H1 (cell line): ENCODE data around the gene ELMO3. TPM values are rescaled to one million over a fixed set of nuclear protein-coding genes. Genes with fewer than 3 reads are reported as not detected.

Experiments used
- BCL11A ChIP-seq, 2 experiments: IDR thresholded peaks; one replicate each; pipeline ENCODE4 v1.6.1; 2011; ENCODE audit warnings: low read depth in 2 of 2, low read length in 2 of 2, mild to moderate bottlenecking in 2 of 2
- BRCA1 ChIP-seq: IDR thresholded peaks from 2 replicates; pipeline ENCODE4 v1.6.1; 2012; ENCODE audit warnings: low read depth, low read length, improper control_type of control experiment
- CBX5 ChIP-seq: fragments of 300-800, 300-1000 bp; sonication (generic); IDR thresholded peaks from 2 replicates; pipeline ENCODE4 v1.7.1; 2016; ENCODE audit warnings: antibody characterized with exemption, low read length, low read depth
- CEBPB ChIP-seq: IDR thresholded peaks from 2 replicates; pipeline ENCODE4 v1.6.1; 2012; ENCODE audit warnings: low read depth, low read length
- CHD2 ChIP-seq: IDR thresholded peaks from 2 replicates; pipeline ENCODE4 v1.6.1; 2012; ENCODE audit warnings: low read length, improper control_type of control experiment
- CREB1 ChIP-seq: IDR thresholded peaks from 2 replicates; pipeline ENCODE4 v1.6.1; 2012; ENCODE audit warnings: inconsistent platforms
- EGR1 ChIP-seq: IDR thresholded peaks from 2 replicates; pipeline ENCODE4 v1.6.1; 2011; ENCODE audit warnings: low read depth, low read length, borderline replicate concordance
- GABPA ChIP-seq: IDR thresholded peaks from 2 replicates; pipeline ENCODE4 v1.6.1; 2011; ENCODE audit warnings: mild to moderate bottlenecking, low read length, moderate library complexity, borderline replicate concordance; ENCODE audit not compliant: insufficient read depth
- GTF2F1 ChIP-seq: IDR thresholded peaks from 2 replicates; pipeline ENCODE4 v1.6.1; 2012; ENCODE audit warnings: low read depth, low read length, improper control_type of control experiment, borderline replicate concordance
- HDAC6 ChIP-seq: IDR thresholded peaks from one replicate; pipeline ENCODE4 v1.7.1; 2012; ENCODE audit warnings: low read depth, mild to moderate bottlenecking, inconsistent platforms, low read length, moderate library complexity
- MAFK ChIP-seq: IDR thresholded peaks from 2 replicates; pipeline ENCODE4 v1.6.1; 2012; ENCODE audit warnings: low read depth, mild to moderate bottlenecking, improper control_type of control experiment, low read length
- MAX ChIP-seq: IDR thresholded peaks from 2 replicates; pipeline ENCODE4 v1.6.1; 2012; ENCODE audit warnings: inconsistent platforms
- NANOG ChIP-seq: IDR thresholded peaks from 2 replicates; pipeline ENCODE4 v1.6.1; 2011; ENCODE audit warnings: low read length, low read depth, mild to moderate bottlenecking, inconsistent platforms; ENCODE audit not compliant: insufficient read depth, poor library complexity, severe bottlenecking
- POU5F1 ChIP-seq: IDR thresholded peaks from 2 replicates; pipeline ENCODE4 v1.6.1; 2011; ENCODE audit warnings: low read depth, mild to moderate bottlenecking, low read length, moderate library complexity
- RAD21 ChIP-seq, 2 experiments: IDR thresholded peaks in 1 of 2; conservative IDR thresholded peaks in 1 of 2; 2 replicates each; pipeline ENCODE4 v1.6.1; 2011; ENCODE audit warnings: low read depth in 2 of 2, low read length in 2 of 2, improper control_type of control experiment in 1 of 2, inconsistent platforms in 1 of 2, mild to moderate bottlenecking in 1 of 2, moderate library complexity in 1 of 2
- RBBP5 ChIP-seq: IDR thresholded peaks from 2 replicates; pipeline ENCODE4 v1.7.1; 2012; ENCODE audit warnings: low read depth, mild to moderate bottlenecking, inconsistent platforms, low read length, moderate library complexity, borderline replicate concordance
- RFX5 ChIP-seq: IDR thresholded peaks from 2 replicates; pipeline ENCODE4 v1.6.1; 2011; ENCODE audit warnings: low read depth, low read length, improper control_type of control experiment, borderline replicate concordance
- RXRA ChIP-seq: IDR thresholded peaks from 2 replicates; pipeline ENCODE4 v1.6.1; 2011; ENCODE audit warnings: low read depth, mild to moderate bottlenecking, low read length, moderate library complexity; ENCODE audit not compliant: insufficient read depth
- SP2 ChIP-seq: IDR thresholded peaks from 2 replicates; pipeline ENCODE4 v1.6.1; 2012; ENCODE audit warnings: mild to moderate bottlenecking, low read length, inconsistent platforms
- SP4 ChIP-seq: IDR thresholded peaks from 2 replicates; pipeline ENCODE4 v1.6.1; 2012; ENCODE audit warnings: low read length, inconsistent platforms
- SRF ChIP-seq: IDR thresholded peaks from 2 replicates; pipeline ENCODE4 v1.6.1; 2011; ENCODE audit warnings: mild to moderate bottlenecking, low read depth, low read length, moderate library complexity
- TBP ChIP-seq: IDR thresholded peaks from 2 replicates; pipeline ENCODE4 v1.6.1; 2011; ENCODE audit warnings: low read depth, low read length, improper control_type of control experiment
- TEAD4 ChIP-seq: IDR thresholded peaks from 2 replicates; pipeline ENCODE4 v1.6.1; 2012; ENCODE audit warnings: low read depth, low read length, inconsistent platforms, mixed read lengths
- YY1 ChIP-seq: IDR thresholded peaks from 2 replicates; pipeline ENCODE4 v1.6.1; 2011; ENCODE audit warnings: low read depth, mild to moderate bottlenecking, low read length
- ZNF274 ChIP-seq: IDR thresholded peaks from 2 replicates; pipeline ENCODE4 v1.7.0; 2012; ENCODE audit warnings: low read length, borderline replicate concordance; ENCODE audit errors: extremely low read depth
- polyA plus RNA-seq, 7 experiments: library from polyadenylated mRNA; depleted of rRNA in 3 of 7; stranded (reverse) in 5 of 7; unstranded in 2 of 7; fragments of >200 nt in 5 of 7; fragments of 200-250 nt in 2 of 7; gene quantifications; 1 replicate in 5 of 7; 2 replicates in 1 of 7; 4 replicates in 1 of 7; pipeline versions ENCODE4 v1.2.1 to v1.2.3, GENCODE V29; 2011 to 2013; ENCODE audit warnings: missing spikeins in 2 of 7, mixed read lengths in 2 of 7
- total RNA-seq: library from RNA; stranded (reverse); fragmentation: NEBNext Ultra II Directional; extraction: Animal tissue kit (Norgen Biotek cat#: 25700); gene quantifications from 2 replicates; pipeline ENCODE4 v1.2.1, GENCODE V29; 2021

Gene ELMO3
- total and polyA plus RNA-seq, 2 of the 8 experiments (the other 6 are each of a cell fraction or from before 2014, with no cell fraction given): 9.6 to 10.9 TPM

DNA sequence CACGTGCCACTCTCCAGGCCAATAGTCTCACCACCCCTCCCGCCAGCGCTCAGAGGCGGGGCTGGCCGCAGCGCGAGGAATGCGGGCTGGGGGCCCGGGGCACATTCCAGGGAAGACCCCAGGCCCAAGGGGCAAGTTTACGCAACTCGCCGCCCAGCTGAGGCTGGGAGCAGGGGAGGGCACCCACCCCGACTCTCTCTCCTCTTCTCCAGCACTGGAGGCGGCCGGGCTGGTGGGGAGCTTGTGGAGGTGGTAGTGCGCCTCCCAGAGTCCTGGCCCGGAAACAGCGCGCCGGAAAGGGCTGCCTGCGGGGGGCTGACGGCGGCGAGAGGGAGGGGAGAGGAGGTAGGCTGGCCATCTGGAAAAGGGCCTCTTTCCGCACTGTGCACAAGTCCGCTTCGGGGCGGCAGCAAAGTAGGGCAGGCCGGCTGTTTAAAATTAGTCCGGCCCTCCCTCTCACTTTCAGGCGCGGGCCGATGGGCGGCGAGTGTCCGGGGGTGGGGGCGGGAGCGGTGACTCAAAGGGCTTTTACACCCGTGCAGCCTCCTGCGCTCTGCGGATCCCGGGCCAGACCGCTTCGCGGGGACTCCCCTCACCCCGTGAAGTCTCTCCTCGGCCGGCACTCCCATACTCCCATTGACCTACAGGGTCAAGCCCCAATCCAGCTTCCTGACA lies 47.3 kb downstream of the ELMO3 start (continued):
- peak; percentile 15 to 36; a peak in 2 of 4 replicates for TF ChIP-seq RAD21 (IDR thresholded peaks at IDR 0.05 in 1 of 2, conservative IDR thresholded peaks at IDR 0.05 in 1 of 2; ENCODE audit: low read depth in 2 of 2, low read length in 2 of 2)
- no peak for TF ChIP-seq RXRA
- no peak for TF ChIP-seq MAFK
- TF ChIP-seq CHD2: 0 out of 2 replicates have a peak, but pooled peaks have one; percentile 5
- TF ChIP-seq YY1: no peak
- no peak for TF ChIP-seq POU5F1
- TF ChIP-seq SP4: no peak
- no peak for TF ChIP-seq SP2
- TF ChIP-seq HDAC6: no peak
- no peak for TF ChIP-seq ZNF274
- TF ChIP-seq GABPA: 0 out of 2 replicates have a peak, but pooled peaks have one; percentile 33
- TF ChIP-seq NANOG: no peak
- no peak for TF ChIP-seq CBX5
- peak; percentile 61; the same call in 1 of the 2 replicates for TF ChIP-seq RBBP5
- no peak for TF ChIP-seq SRF
- TF ChIP-seq EGR1: no peak
- TF ChIP-seq TBP: no peak; the same call in 1 of the 2 replicates
- peak; percentile 89 for TF ChIP-seq MAX
- TF ChIP-seq CREB1: 0 out of 2 replicates have a peak, but pooled peaks have one; percentile 13
- peak; percentile 99 for TF ChIP-seq TEAD4
- no peak for TF ChIP-seq RFX5
- no peak for TF ChIP-seq BRCA1
- no peak for TF ChIP-seq BCL11A (IDR thresholded peaks at IDR 0.05; ENCODE audit: low read depth in 2 of 2, low read length in 2 of 2)
- TF ChIP-seq GTF2F1: no peak
- TF ChIP-seq CEBPB: peak; percentile 95
